Activated CD4-positive, alpha-beta T cell treated with anti-CD3 and anti-CD28 coated beads, Interleukin-2, amount 50 U/mL, for 48 hours (primary cell): Measurements from ENCODE around the gene SEL1L.
"Not testable (repeated sequence)": the region's sequence is repeated elsewhere in the genome, so short reads cannot be mapped to it uniquely, and the experiment has no call there.

ENCODE experiments used
- DNase-seq, 2 experiments: peaks; one replicate each; pipeline ENCODE4 v3.0.0-alpha.2; 2020

Gene SEL1L

DNA sequence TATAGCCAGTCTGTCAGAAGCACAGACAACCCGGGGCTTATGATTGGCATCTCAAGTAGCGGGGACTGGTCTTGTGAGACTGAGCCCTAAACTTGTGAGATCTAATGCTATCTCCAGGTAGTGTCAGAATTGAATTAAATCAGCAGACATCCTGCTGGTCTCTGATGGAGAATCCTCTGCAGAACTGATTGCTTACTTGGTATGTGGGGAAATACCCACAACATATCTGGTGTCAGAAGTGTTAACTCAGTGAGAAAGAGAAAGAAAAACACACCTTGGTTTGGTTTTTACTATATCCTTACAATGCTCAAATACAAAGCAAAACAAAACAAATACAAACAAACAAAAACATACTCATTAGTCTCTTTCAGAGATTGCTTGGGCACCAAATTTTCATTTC is 10.0 kb downstream of the SEL1L start:
- DNase-seq = no peak

DNA sequence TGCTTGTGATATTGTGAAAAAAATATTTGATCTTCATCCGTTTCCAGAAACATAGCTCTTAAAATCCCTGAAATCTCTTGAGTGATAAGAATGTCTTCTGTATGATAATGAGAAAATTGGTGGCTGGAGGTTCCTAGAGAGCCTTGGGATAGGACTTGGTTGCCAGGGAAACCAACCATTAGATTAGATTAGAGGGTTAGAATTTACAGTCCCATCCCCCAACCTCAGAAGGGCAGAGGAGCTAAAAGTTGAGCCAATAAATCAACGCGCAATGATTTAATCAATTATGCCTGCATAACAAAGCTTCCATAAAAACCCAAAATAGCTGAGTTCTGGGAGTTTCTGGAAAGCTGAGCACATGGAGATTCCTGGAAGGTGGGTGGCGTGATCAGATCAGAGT is 10.6 kb downstream of the SEL1L start:
- no peak for DNase-seq

DNA sequence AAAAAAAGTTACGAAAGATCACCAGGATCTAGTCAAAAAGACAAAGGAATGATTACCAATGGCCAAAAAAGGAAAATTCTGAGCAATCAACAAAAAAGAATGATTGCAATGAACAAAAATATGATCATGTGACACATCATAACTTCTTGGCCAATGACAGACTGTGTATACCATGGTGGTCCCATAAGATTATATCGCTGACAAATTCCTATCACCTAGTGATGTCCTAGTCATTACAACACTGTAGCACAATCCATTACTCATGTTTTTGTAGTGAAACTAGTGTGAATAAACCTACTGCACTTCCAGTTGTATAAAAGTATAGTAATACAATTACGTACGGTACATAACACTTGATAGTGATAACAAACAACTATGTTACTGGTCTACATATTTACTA is 12.3 kb downstream of the SEL1L start:
- no peak for DNase-seq

DNA sequence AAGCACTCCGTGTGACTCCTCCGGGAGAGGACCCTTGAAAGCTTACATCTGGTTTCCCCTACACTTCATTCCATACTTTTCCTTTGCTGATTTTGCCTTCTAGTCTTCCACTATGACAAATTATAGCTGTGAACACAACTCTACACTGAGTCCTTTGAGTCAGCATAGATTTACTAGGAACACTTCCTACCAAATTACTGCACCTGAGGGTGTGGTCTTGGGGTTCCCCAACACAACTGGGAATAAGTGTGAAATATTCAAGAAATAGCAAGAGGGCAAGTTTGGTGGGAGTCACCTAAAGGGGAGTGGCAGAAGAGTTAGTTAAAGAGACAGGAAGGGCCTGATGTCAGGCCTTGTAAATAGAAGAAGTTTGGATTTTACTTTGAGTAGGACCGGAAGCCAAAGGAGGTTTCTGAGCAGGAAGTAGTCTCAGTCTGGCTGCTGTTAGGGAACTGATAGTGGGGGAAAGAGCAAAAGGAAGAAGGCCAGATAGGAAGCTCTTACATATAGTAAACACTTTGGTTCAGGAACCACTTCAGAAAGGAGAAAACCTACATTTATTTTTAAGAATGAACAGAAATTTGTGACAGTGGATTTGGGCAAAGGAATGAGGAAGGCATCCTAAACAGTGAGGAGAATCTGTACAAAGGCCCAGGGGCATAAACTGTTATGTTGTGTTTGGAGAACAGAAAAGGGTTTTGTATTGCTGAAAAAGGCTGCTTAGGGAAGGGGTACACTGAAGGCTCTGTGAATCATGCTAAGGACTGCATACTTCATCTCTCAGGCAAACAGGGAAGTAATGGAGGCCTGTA is 14.2 kb downstream of the SEL1L start:
- no peak for DNase-seq

DNA sequence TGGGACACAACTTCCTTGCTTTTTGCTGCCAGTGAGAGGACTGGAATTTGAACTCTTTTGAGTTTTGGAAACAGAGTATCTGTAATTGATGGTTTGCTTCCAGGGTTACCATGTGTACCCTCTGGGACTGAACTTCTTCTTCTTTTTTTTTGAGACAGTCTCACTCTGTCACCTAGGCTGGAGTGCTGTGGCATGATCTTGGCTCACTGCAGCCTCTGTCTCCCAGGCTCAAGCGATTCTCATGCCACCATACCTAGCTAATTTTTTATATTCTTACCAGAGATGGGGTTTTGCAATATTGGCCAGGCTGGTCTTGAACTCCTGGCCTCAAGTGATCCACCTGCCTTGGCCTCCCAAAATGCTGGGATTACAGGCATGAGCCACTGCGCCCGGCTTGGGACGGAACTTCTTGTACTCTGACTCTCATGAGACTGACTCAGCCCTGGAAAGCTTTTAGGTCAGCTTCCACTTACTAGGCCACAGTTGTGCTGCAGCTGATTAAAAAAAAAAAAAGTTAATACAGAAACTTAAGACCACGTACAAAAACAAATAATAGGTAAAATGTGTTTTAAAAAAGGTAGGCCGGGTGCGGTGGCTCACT is 15.8 kb downstream of the SEL1L start:
- DNase-seq = no peak

DNA sequence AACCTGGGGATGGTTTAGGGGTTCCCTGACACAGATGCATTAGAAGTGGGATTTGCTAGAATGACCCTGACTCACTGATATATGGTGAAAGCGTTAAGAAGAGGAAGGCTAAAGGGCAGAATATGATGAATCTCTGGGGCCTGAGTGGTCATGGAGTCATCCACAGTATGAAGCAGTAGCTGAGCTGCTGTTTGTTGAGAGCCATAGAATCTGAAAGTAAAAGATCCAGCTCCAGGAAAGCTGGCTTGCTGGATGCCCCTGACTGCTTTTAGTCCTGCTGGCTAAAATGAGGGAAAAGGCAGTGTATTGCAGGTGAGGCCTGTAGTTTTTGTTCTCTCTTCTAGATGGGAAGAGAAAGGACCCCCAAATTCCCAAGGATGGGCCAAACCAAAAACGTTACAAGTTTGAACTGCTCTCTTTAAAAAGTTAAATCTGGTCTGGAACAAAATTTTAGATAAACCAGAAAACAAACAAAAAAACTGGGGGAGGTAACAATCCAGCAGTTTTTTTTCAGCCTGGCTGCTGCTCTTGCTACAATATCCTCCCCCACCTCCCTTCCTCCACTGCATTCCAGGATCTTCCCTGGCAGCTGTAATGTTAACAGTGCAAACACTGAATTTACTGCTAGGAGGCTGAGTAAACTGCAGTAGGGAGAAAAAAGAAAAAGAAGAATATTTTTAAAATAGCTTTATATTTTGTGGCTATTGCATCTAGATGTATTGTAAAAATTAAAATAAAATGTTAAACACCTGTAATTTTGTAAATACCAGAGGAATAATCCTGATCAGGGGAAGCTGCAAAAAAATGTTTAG is 16.5 kb downstream of the SEL1L start:
- DNase-seq = no peak

DNA sequence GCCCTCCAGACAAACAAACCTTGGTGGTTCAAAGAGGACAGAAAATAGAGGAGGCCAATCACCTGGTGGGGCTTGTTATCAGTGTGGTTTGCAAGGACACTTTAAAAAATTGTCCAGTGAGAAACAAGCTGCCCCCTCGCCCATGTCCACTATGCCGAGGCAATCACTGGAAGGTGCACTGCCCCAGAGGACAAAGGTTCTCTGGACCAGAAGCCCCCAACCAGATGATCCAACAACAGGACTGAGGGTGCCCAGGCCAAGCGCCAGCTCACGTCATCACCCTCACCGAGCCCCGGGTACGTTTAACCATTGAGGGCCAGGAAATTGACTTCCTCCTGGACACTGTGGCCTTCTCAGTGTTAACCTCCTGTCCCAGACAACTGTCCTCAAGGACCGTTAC is 17.7 kb downstream of the SEL1L start:
- DNase-seq = not testable (repeated sequence)

DNA sequence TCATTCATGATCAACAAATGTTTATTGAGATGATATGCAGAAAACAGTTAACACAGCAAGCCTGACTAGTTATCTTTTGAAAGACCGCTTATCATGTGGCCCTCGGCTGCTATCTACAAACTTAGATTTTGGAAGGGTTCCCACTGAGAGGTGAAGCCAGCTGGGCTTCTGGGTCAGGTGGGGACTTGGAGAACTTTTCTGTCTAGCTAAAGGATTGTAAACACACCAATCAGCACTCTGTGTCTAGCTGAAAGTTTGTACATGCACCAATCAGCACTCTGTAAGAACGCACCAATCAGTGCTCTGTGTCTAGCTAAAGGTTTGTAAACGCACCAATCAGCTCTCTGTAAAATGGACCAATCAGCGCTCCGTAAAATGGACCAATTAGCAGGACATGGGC is 20.8 kb downstream of the SEL1L start:
- DNase-seq = not testable (repeated sequence)

DNA sequence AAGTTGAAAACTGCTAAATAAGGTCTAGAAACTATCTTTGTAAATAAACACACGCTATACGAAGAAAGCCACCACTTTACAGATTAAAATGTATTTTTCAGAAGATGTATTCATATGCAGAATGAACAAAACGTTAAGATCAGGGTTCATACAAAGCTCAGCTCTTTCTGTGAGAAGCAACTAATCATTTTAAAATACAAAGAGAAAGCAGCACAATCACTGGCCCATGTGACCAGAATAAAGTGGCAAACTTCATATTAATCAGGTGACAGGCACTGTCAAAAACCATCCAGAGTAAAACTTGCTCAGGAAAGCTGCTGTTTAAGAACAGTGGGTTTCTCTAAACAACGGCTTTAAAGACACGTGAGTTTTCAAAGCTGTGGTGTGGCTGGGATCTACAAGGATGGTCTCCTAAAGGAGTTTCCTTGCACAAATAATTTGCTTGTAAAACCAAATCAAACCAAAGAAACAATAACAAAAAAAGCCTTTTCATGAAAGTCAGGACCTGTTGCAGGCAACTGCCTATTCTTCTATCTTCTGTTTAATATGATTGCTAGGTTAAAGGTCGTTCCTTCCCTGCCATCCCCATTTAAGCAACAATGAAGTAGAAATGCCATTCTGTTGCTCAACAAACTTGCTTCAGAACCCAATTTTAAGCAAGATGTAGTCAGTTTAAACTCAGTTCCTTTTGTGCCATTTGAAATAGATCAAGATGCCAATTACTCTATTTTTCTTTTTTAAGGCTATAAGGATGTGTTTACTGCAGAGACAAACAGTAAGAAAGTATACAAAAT is 22.3 kb downstream of the SEL1L start:
- DNase-seq = no peak

DNA sequence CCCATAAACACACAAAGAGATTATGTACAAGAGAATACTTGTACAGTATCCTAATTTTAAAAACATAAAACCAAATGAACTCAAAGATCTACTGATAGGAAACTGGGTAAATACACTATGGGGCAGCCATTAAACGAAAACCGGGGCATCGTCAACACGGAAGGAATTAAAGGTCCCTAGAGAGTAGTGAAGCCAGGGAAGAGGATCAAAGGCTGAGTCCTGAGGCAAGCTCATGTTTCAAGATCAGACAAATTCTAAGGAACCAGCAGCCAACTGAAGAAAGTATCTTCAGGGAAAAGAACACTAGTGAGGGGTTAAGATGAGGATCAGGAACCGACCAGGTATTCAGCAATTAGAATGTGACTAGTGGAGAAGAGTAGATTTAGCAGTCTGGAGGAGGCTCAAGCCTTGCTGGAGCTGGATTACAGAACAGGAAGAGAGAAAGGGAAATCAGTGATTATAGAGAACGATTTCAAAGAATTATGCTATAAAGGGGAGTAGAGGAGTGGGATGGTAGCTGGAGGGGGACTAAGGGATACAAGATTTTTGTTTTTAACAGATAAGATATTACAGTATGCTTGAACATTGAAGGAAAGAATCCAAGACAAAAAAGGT is 23.7 kb downstream of the SEL1L start:
- no peak for DNase-seq

DNA sequence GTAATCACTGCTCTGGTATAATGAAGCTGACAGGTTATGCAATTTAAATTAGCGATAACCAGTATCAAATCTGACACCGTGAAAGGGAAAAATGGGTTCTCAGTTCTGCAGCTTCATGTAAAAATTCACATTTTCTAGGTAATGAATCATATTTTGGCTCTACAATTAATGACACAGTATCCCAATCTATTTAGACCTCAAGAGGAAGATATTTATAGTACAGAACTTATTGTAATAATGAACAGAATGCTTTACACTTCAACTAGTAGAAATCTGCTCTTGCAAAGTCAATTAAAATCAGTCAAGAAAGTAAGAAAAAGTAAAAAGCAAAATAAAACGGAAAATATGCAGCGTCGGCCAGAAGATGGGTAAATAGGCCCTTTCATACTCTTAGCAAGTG is 24.3 kb downstream of the SEL1L start:
- no peak for DNase-seq

DNA sequence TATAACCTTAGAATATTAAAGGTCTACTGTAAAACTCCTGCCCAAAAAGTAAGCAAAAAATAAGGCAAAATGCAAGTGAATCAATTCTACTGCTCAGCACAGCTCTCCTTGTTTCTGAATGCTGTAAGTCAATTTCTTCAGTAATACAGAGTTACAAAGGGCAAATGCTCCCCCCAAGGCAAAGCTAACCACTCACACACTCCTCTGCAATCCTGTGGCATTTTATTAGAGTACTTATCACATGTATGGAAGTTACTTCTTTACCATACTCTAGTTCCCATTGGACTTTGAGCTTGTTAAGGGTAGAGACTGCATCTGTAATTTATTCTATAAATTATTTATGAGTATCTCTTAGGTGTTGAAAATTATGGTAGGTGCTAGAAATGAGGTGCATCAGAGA is 27.2 kb downstream of the SEL1L start:
- no peak for DNase-seq

DNA sequence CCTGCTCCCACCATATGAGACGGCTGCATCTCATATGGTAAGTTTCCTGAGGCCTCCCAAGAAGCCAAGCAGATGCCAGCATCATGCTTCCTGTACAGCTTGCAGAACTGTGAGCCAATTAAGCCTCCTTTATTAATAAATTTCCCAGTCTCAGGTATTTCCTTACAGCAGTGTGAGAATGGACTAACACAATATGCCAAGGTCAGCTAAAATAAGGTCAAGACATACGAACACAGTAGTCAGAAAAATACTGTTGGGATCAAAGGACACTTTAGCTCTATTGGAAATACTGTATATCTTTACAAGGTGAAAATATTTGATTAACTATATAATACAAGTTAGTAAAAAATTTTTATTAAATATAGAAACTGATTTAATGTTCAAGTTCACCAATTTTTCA is 28.8 kb downstream of the SEL1L start:
- DNase-seq = no peak

DNA sequence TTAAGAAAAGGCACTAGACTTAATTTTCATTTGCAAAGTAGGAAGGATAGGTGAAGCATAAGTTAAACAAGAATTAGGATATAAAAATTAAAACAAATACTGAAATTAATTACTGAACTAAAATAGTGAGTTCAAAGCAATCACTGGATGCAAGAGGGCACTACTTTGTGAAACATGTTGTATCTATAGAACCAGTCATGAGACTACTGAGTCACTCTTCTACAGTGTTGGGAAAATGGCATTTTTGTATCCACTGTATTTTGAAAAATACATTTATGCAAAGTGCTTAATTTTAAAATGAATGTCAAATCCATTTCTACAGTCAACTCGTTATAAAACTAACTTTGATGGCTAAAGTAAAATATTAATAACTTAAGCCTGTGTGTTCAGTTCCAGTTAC is 47.9 kb downstream of the SEL1L start:
- no peak for DNase-seq

DNA sequence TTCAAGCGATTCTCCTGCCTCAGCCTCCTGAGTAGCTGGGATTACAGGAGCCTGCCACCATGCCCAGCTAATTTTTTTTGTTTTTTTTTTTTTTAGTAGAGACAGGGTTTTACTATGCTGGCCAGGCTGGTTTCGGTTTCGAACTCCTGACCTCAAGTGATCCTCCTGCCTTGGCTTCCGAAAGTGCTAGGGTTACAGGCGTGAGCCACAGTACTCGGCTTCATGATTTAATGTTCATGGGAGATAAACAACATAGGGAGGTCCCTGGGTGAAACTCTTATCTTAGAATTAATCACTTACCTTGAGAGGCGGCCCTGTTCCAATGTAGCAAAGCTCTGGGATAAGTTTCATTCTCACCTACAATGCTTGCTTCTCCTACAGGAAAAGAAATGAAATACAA is 48.3 kb downstream of the SEL1L start:
- no peak for DNase-seq

DNA sequence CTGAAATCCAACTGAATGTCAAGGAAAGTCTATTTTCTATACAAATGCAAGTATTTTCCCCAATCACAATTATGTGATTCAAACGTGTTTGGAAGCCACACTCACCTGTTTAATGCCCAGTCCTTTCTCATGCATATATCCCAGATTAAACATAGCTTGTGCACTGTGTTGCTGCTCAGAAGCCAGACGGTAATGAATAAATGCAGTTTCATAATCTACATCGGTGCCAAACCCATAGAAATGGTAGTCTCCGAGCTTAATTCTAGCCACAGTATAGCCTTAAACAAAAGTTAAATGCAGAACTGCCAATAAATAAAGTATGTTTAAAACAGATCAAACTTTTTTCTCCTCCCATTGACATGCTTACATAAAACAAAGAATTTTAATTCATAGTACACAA is 49.5 kb downstream of the SEL1L start:
- no peak for DNase-seq

DNA sequence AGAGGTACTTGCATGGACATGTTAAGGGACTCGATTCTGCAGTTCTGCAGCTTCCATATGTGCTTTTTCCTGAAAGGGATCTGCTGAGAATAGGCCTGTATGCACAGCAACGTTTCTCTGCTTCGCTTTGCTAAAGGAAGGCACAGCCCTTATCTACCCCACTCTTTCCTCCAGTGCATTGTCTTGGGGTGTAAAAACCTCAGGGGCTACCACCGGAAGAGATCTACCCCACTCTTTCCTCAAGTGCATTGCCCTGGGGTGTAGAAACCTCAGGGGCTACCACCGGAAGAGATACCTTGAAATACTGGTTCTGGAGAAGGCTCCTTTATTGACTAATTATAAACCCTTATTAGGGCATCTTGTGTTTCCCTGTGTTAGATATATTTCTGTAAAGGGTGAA is 52.9 kb downstream of the SEL1L start:
- DNase-seq = no peak

DNA sequence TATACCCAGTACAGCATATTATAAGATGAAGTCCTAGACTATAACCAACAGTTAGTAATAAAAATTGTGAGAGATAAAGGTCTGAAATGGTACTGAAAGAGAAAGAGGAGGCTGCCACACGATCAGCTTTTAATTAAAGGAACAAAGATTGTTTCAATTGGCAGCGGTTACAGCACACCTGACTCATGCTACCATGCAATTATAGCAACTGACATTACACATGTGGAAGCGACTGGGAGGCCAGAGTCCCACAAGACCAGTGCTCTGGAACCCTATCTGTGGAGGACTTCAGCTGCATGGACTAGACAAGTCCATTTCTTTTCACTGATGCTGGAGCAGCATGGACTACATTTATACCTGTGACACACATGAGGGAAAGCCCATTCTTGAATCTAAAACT is 55.2 kb downstream of the SEL1L start:
- DNase-seq = no peak

DNA sequence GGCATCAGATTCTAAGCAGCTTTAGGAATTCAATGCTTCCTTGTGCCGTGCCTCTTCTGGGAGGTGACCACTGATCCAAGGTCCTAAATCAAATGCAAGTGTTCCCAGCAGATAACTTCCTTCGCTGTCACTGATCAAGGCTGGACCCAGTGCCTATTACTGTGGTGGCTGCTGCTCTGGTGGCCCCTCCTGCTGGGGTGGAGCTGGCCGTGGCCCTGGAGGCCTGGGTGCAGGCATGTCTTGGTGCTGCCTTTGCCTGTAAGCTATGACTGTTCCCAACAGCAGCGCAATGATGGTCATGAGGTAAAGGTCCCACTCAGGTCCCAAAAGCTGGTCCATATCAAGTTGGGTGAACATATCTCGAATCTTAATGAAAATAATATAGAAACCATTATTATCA is 56.8 kb downstream of the SEL1L start:
- DNase-seq = no peak

DNA sequence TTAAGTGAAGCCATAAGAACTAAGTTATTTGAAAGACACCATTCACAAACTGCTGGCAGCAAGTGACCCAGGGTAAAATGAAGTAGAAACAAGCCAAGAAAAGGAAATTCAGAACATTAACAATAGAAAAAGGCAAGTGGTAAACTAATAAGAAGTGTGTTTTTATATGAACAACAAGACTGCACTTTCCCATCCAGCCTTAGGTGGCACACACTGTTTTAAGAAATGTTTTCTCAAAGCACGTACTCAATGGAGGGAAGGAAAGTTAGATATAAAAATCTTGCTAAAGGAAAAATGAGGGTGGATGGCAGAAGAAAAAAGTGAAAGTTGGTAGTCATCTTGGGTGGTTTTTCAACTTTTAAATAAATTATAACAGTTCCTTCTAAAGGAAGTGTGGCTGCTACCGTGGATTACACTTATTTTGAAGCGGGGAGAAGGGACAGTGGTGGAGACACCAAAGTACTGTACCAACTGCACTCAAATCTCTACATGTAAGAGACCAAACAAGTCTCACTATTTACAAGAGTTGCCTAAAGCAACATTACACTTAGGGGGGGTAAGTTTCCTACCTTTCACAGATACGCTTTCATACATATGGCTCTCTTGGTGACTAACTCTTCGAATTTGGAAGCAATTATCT is 58.8 kb downstream of the SEL1L start:
- DNase-seq = no peak

DNA sequence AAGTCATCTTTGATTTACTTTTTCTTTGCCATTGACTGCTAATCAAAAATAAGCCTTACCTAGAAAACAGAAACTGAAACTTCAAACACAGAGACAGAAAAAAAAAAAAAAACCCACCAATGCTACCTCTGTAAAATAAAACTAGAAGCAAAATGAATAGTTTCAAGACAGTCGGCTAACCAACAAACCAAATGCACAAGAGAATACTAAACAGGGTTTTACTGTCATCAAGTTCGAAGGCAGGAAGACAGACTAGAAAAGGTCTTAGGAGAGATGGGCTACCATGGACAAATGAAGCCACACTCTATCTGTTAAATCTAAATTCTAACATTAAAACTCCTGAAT is 59.5 kb downstream of the SEL1L start:
- no peak for DNase-seq

DNA sequence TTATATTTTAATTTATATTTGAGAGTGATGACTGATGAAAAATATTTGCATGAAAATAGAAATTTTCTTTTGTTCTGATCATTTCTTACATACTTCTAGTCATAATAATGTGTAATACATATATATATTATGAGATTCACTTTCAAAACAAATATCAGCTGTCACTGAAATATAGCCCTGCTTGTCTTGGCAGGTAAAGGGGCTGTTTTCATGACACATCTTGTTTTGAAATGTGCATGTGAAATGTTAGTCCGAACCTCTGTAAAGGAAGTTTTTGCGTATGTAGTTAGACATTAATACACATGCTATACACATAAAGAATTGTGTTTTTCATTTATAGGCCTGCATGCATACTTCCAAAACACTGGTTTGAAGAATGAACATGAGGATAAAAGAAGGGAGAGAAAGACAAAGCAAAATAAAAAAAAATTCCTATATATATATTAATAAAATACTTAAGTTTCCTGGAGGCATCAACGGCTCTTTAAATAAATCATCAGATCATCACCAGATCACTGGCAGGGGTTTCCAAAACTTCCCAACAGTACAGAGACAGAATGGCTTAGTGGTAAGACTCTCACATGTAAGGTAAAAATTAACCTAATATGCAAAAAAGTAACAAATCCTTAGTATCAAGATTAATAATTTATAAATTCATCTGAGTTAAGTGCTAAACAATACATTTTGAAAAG is 60.1 kb downstream of the SEL1L start:
- DNase-seq = no peak
